ENCODE results near the gene MEX3C. TPM values are rescaled to one million over a fixed set of nuclear protein-coding genes. Genes with fewer than 3 reads are reported as not detected.

The MEX3C gene
- total RNA-seq, 1 donor from 2014 or later: 40.8 TPM

Other genes with a start within 250 kb of the MEX3C start
- 5.7 and 6.5 TPM in 2 replicates for gene ELAC1, start 229.6 kb downstream of the MEX3C start, total RNA-seq
- gene SMAD4, start 167.5 kb downstream of the MEX3C start, total RNA-seq: 80.6 and 123 TPM in 2 replicates